SH-SY5Y (cell line): Measurements from ENCODE around the gene LRRC8C.

Source experiments
- GATA2 ChIP-seq: IDR thresholded peaks from 2 replicates; pipeline ENCODE4 v1.6.1; 2011; ENCODE audit warnings: mild to moderate bottlenecking, low read depth, low read length
- GATA3 ChIP-seq: IDR thresholded peaks from 2 replicates; pipeline ENCODE4 v1.6.1; 2011; ENCODE audit warnings: low read depth, mild to moderate bottlenecking, low read length, moderate library complexity

DNA sequence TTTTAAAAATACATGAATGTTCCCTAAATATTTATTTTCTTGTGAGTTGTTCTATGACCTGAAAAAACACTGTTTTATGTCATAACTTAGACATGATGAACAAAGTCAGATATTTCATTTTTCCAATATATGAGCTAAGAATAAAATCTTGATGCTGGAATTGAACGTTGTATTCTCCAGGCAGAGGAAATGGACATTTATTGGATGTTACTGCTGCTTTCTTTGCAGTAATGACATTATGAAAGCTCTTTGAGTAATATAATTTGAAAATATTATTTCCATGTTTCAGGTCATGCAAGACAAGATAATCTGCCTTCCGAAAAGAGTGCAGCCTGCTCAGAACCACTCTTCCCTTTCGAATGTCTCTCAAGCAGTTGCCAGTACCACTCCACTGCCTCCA lies 79.5 kb downstream of the LRRC8C start:
- TF ChIP-seq GATA2 (no peak), GATA3 (0 out of 2 replicates have a peak, but pooled peaks have one; percentile 35)
